GM23248 (cell line): ENCODE results near the gene MROH8. TPM values are rescaled to one million over a fixed set of nuclear protein-coding genes. Genes with fewer than 3 reads are reported as not detected.
"Not testable (repeated sequence)": the region's sequence is repeated elsewhere in the genome, so short reads cannot be mapped to it uniquely, and the experiment has no call there.

Experiments
- DNase-seq: peaks from one replicate; pipeline ENCODE4 v3.0.0-alpha.2; 2015
- H2AFZ ChIP-seq: fragments of 200-600 bp; sonication (generic); 2 replicates; pipeline ENCODE4 v1.6.1; 2016; ENCODE audit warnings: antibody characterized with exemption
- H3F3A ChIP-seq: fragments of 200-600 bp; sonication (generic); 2 replicates; pipeline ENCODE4 v1.6.1; 2016; ENCODE audit warnings: mild to moderate bottlenecking, antibody characterized with exemption, mixed run types; ENCODE audit not compliant: insufficient read depth
- H3K27ac ChIP-seq: fragments of 200-600 bp; sonication (generic); 2 replicates; pipeline ENCODE4 v1.5.1; 2016; ENCODE audit warnings: mild to moderate bottlenecking
- H3K27me3 ChIP-seq: fragments of 200-600 bp; sonication (generic); replicated peaks from 2 replicates; pipeline ENCODE4 v1.6.1; 2016; ENCODE audit warnings: mild to moderate bottlenecking; ENCODE audit not compliant: insufficient read depth
- H3K36me3 ChIP-seq: fragments of 200-600 bp; sonication (generic); 2 replicates; pipeline ENCODE4 v1.6.1; 2016; ENCODE audit warnings: low read depth, mild to moderate bottlenecking
- H3K4me1 ChIP-seq: fragments of 200-600 bp; sonication (generic); 2 replicates; pipeline ENCODE4 v1.6.1; 2016; ENCODE audit warnings: mild to moderate bottlenecking; ENCODE audit not compliant: insufficient read depth
- H3K4me2 ChIP-seq: fragments of 200-600 bp; sonication (generic); one replicate; pipeline ENCODE4 v1.6.1; 2016; ENCODE audit warnings: mild to moderate bottlenecking; ENCODE audit not compliant: unreplicated experiment
- H3K4me3 ChIP-seq: fragments of 200-600 bp; sonication (generic); 2 replicates; pipeline ENCODE4 v1.5.1; 2016; ENCODE audit warnings: mild to moderate bottlenecking
- H3K79me2 ChIP-seq: fragments of 200-600 bp; sonication (generic); 2 replicates; pipeline ENCODE4 v1.6.1; 2016; ENCODE audit warnings: mild to moderate bottlenecking; ENCODE audit not compliant: insufficient read depth
- H3K9ac ChIP-seq: fragments of 200-600 bp; sonication (generic); 2 replicates; pipeline ENCODE4 v1.6.1; 2016; ENCODE audit warnings: mild to moderate bottlenecking
- H3K9me2 ChIP-seq: fragments of 200-600 bp; sonication (generic); 2 replicates; pipeline ENCODE4 v1.6.1; 2016; ENCODE audit warnings: mixed run types, mild to moderate bottlenecking, moderate library complexity; ENCODE audit not compliant: insufficient read depth
- H3K9me3 ChIP-seq: fragments of 200-600 bp; sonication (generic); one replicate; pipeline ENCODE4 v1.6.1; 2017; ENCODE audit warnings: low read depth
- H4K20me1 ChIP-seq: fragments of 200-600 bp; sonication (generic); 2 replicates; pipeline ENCODE4 v1.6.0; 2016; ENCODE audit not compliant: insufficient read depth
- EZH2 ChIP-seq: fragments of 200-600 bp; sonication (generic); IDR thresholded peaks from 2 replicates; pipeline ENCODE4 v1.6.1; 2018; ENCODE audit warnings: antibody characterized with exemption, mild to moderate bottlenecking; ENCODE audit not compliant: insufficient read depth, poor library complexity, severe bottlenecking
- EZH2phosphoT487 ChIP-seq: fragments of 200-600 bp; sonication (generic); IDR thresholded peaks from 2 replicates; pipeline ENCODE4 v1.6.1; 2018; ENCODE audit warnings: antibody characterized with exemption, moderate library complexity, mild to moderate bottlenecking, low read depth; ENCODE audit not compliant: insufficient read depth
- WGBS, 2 experiments: methylation state at CpG; one replicate each; pipeline ENCODE4 v1.1.6; 2015 to 2017; ENCODE audit warnings: low lambda C conversion rate in 2 of 2, low coverage in 1 of 2; ENCODE audit errors: missing lambda C conversion rate in 2 of 2; 5-methylcytosine and 5-hydroxymethylcytosine counted together
- in situ Hi-C: fragments of 300-500 bp; cut with MboI; formaldehyde crosslinking; loops from 2 replicates; pipeline ENCODE4 v1.15.0; 2020
- polyA plus RNA-seq: library from polyadenylated mRNA; unstranded; fragments of >200 nt; fragmentation: Nextera tagmentation; extraction: Ambion mirVana; gene quantifications from 2 replicates; pipeline ENCODE4 v1.2.1, GENCODE V29; 2016
- total RNA-seq: library from RNA; depleted of rRNA; stranded (reverse); fragments of >200 nt; shearing (Covaris generic); gene quantifications from 2 replicates; pipeline ENCODE4 v1.2.3, GENCODE V29; 2014

Gene MROH8
- total and polyA plus RNA-seq, 2 experiments from 2014 or later, result 0.89 to 4.2 TPM

DNA sequence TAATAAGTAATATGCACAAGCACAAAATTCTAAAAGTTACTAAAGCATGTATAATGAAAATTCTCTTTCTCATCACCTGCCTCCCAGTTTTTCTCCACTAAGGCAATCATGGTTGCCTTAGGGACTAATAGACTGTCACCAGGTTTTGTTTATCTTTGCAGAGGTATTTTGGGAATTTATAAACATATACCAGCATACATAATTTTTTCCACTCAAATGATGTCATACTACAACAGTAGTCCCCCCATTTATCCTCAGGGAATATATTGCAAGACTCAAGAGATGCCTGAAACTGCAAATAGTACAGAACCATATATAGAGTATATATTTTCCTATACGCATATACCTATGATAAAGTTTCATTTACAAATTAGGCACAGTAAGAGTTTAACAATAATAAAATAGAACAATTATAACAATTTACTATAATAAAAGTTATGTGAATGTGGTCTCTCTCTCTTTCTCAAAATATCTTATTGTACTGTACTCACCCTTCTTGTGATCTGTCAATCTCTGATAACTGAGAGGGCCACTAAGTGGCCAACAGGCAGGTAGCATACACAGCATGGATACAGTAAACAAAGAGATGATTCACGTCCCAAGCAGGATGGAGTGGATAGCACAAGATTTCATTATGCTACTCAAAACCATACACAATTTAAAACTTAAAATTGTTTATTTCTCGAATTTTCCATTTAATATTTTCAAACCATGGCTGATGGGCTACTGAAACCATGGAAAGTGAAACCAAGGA, 103.2 kb downstream of the MROH8 start:
- Histone ChIP-seq H3K36me3 (no peaks in the 10 kb centered on the region), H3K4me2 (no peak overlapping the region), H3F3A (no peaks in the 10 kb centered on the region), H2AFZ (no peak overlapping the region), H3K4me3 (no peak overlapping the region), H3K9me2 (no peaks in the 10 kb centered on the region), H4K20me1 (no peaks in the 10 kb centered on the region), H3K27ac (no peak overlapping the region), H3K4me1 (no peaks in the 10 kb centered on the region), H3K79me2 (no peaks in the 10 kb centered on the region), H3K9ac (no peak overlapping the region), H3K9me3 (no peaks in the 10 kb centered on the region), H3K27me3 (no peaks in the 10 kb centered on the region)
- TF ChIP-seq EZH2 (no peak), EZH2phosphoT487 (no peak)
- in situ Hi-C loops, result no loop called here
- 83 to 84% methylated on average over 3 of the region's 3 CpGs for WGBS, 2 experiments
- DNase-seq, result no peak

DNA sequence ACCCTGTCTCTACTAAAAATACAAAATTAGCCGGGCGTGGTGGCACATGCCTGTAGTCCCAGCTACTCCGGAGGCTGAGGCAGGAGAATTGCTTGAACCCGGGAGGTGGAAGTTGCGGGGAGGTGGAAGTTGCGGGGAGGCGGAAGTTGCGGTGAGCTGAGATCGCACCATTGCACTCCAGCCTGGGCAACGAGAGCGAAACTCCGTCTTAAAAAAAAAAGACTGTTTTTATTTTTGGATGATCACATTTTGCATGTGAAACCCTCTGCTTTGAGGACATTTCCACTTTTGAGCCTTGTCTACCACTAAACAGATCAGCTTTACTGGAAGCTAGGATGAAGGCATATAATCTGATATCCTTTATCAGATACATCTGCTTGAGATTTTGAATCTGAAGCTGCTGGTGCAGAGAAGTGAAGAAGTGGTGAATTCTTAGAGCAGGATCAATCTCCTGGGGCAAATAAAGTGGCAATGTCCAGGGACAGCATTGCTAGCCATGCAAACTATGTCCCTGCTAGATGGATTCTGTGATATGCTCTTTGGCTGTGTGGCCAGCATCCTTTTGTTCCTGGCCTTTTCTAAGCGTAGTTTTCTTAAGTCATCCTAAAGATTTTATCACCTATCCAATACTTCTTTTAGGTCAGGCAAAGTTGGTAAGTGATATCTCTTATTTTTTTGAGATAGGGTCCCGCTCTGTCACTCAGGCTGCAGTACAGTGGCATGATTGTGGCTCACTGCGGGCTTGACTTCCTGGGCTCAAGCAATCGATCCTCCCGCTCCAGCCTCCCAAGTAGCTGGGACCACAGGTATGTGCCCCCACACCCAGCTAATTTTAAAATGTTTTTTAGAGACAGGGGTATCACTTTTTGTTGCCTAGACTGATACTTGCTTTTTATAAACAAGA, 106.8 kb downstream of the MROH8 start:
- H3K36me3 ChIP-seq, result no peaks in the 10 kb centered on the region
- no peak overlapping the region for H3K9ac ChIP-seq
- in situ Hi-C loops, result no loop called here
- no peaks in the 10 kb centered on the region for H3K9me3 ChIP-seq
- H2AFZ ChIP-seq, result no peak overlapping the region
- H3F3A ChIP-seq, result no peaks in the 10 kb centered on the region
- H3K4me2 ChIP-seq, result no peak overlapping the region
- H3K9me2 ChIP-seq, result no peaks in the 10 kb centered on the region
- no peaks in the 10 kb centered on the region for H3K79me2 ChIP-seq
- no peaks in the 10 kb centered on the region for H3K4me1 ChIP-seq
- no peaks in the 10 kb centered on the region for H3K27me3 ChIP-seq
- TF ChIP-seq EZH2phosphoT487 (no peak), EZH2 (no peak)
- no peak overlapping the region for H3K27ac ChIP-seq
- no peak overlapping the region for H3K4me3 ChIP-seq
- DNase-seq, result no peak
- 96% methylated on average over 17 of the region's 17 CpGs for WGBS, 2 experiments
- H4K20me1 ChIP-seq, result no peaks in the 10 kb centered on the region

DNA sequence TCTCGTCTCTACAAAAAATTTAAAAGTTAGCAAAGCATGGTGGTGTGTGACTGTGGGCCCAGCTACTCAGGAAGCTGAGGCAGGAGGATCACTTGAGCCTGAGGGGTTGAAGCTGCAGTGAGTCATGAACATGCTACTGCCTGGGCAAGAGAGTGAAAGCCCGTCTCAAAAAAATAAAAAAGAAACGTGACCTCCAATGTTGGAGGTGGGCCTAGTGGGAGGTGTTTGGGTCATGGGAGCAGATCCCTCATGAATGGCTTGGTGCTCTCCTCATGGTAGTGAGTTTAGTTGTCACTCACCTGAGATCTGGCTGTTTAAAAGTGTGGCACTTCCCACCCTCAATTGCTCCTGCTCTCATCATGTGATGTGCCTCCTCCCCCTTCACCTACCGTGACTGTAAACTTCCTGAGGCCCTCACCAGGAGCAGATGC, 107.9 kb downstream of the MROH8 start:
- H3K36me3 ChIP-seq, result no peaks in the 10 kb centered on the region
- no peaks in the 10 kb centered on the region for H3K27me3 ChIP-seq
- H3K4me2 ChIP-seq, result no peak overlapping the region
- 73 to 74% methylated on average over 4 of the region's 4 CpGs for WGBS, 2 experiments
- DNase-seq, result peak; percentile 53
- no peaks in the 10 kb centered on the region for H4K20me1 ChIP-seq
- H3K9ac ChIP-seq, result no peak overlapping the region
- H3K4me1 ChIP-seq, result no peaks in the 10 kb centered on the region
- H3K4me3 ChIP-seq, result no peak overlapping the region
- no peaks in the 10 kb centered on the region for H3K79me2 ChIP-seq
- no peak for TF ChIP-seq EZH2phosphoT487
- TF ChIP-seq EZH2, result no peak
- H3K9me2 ChIP-seq, result no peaks in the 10 kb centered on the region
- H3F3A ChIP-seq, result no peaks in the 10 kb centered on the region
- in situ Hi-C loops, result no loop called here
- no peak overlapping the region for H2AFZ ChIP-seq
- H3K27ac ChIP-seq, result no peak overlapping the region
- no peaks in the 10 kb centered on the region for H3K9me3 ChIP-seq

DNA sequence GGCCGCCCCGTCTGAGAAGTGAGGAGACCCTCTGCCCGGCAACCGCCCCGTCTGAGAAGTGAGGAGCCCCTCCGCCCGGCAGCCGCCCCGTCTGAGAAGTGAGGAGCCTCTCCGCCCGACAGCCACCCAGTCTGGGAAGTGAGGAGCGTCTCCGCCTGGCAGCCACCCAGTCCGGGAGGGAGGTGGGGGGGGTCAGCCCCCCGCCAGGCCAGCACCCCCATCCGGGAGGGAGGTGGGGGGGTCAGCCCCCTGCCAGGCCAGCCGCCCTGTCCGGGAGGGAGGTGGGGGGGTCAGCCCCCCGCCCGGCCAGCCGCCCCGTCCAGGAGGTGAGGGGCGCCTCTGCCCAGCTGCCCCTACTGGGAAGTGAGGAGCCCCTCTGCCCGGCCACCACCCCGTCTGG, 109.8 kb downstream of the MROH8 start:
- H3K9me2 ChIP-seq, H3F3A ChIP-seq, H3K27ac ChIP-seq, in situ Hi-C loops, H2AFZ ChIP-seq, H3K9ac ChIP-seq, H3K36me3 ChIP-seq, H3K79me2 ChIP-seq, H3K4me3 ChIP-seq, H3K4me1 ChIP-seq, H3K4me2 ChIP-seq, H4K20me1 ChIP-seq, H3K9me3 ChIP-seq, DNase-seq, H3K27me3 ChIP-seq: not testable (repeated sequence)
- 95 to 100% methylated on average over 1 to 23 of the region's 25 CpGs for WGBS, 2 experiments
